H1 (cell line): Measurements from ENCODE around the gene GOLGA6B. TPM values are rescaled to one million over a fixed set of nuclear protein-coding genes. Genes with fewer than 3 reads are reported as not detected.
"Not testable (repeated sequence)": the region's sequence is repeated elsewhere in the genome, so short reads cannot be mapped to it uniquely, and the experiment has no call there.

Source experiments
- CTCF ChIA-PET: fragments of 300-600 bp; sonication (Branson Sonifier 250); formaldehyde crosslinking; loops from one replicate; lab custom pipeline; 2021; ENCODE audit not compliant: partially characterized antibody; lab: Charles Lee
- POLR2A ChIA-PET: fragments of 300-600 bp; sonication (Branson Sonifier 250); formaldehyde crosslinking; loops from one replicate; lab custom pipeline; 2021; ENCODE audit warnings: inconsistent platforms; ENCODE audit not compliant: partially characterized antibody; lab: Charles Lee
- DNase-seq, 2 experiments: peaks; one replicate each; pipeline versions ENCODE4 v3.0.0 to v3.0.0-alpha.2; 2010 to 2022; ENCODE audit warnings: low spot score in 2 of 2, low read depth in 1 of 2, mixed read lengths in 1 of 2
- FAIRE-seq: peaks from 2 replicates; lab custom pipeline; 2011; peaks lifted over from hg19 to GRCh38; lab: Jason Lieb, UNC
- H2AFZ ChIP-seq: 2 replicates; pipeline ENCODE4 v1.8.1; 2012; ENCODE audit warnings: low read length, inconsistent platforms
- H2AK5ac ChIP-seq: 2 replicates; pipeline ENCODE4 v1.6.1; 2013; ENCODE audit warnings: low read depth, low read length
- H2BK120ac ChIP-seq: replicated peaks from 2 replicates; pipeline ENCODE3; 2013; ENCODE audit warnings: low read depth, low read length, inconsistent platforms
- H2BK12ac ChIP-seq: 2 replicates; pipeline ENCODE4 v1.6.1; 2013; ENCODE audit warnings: low read depth, low read length
- H2BK15ac ChIP-seq: 2 replicates; pipeline ENCODE4 v1.6.1; 2013; ENCODE audit warnings: low read length
- H2BK20ac ChIP-seq: 2 replicates; pipeline ENCODE4 v1.6.1; 2013; ENCODE audit warnings: low read length
- H2BK5ac ChIP-seq: 2 replicates; pipeline ENCODE4 v1.6.1; 2013; ENCODE audit warnings: low read depth, low read length
- H3K14ac ChIP-seq: 2 replicates; pipeline ENCODE4 v1.6.1; 2013; ENCODE audit warnings: inconsistent platforms; ENCODE audit not compliant: insufficient read length
- H3K18ac ChIP-seq: 2 replicates; pipeline ENCODE4 v1.6.1; 2013; ENCODE audit warnings: low read length; ENCODE audit errors: extremely low read depth
- H3K23ac ChIP-seq: 2 replicates; pipeline ENCODE4 v1.6.1; 2013; ENCODE audit warnings: inconsistent platforms; ENCODE audit not compliant: insufficient read length
- H3K23me2 ChIP-seq: 2 replicates; pipeline ENCODE4 v1.6.1; 2013; ENCODE audit warnings: low read depth, low read length
- H3K27ac ChIP-seq: 2 replicates; pipeline ENCODE4 v1.6.1; 2011; ENCODE audit warnings: low read depth, low read length, inconsistent platforms
- H3K27me3 ChIP-seq, 4 experiments: replicated peaks in 1 of 4; 1 replicate in 1 of 4; 2 replicates in 3 of 4; pipeline versions ENCODE4 v1.6.1 to v1.8.1; 2011 to 2013; ENCODE audit warnings: low read length in 3 of 4, mild to moderate bottlenecking in 3 of 4, inconsistent platforms in 2 of 4, mixed read lengths in 2 of 4, moderate library complexity in 1 of 4; ENCODE audit not compliant: control insufficient read depth in 3 of 4, insufficient read depth in 3 of 4; ENCODE audit errors: extremely low read depth in 1 of 4
- H3K36me3 ChIP-seq, 4 experiments: 2 replicates each; pipeline versions ENCODE4 v1.6.1 to v1.8.1; 2011 to 2013; ENCODE audit warnings: mild to moderate bottlenecking in 4 of 4, low read length in 3 of 4, moderate library complexity in 2 of 4, control low read depth in 1 of 4, inconsistent platforms in 1 of 4; ENCODE audit not compliant: insufficient read depth in 4 of 4, control insufficient read depth in 2 of 4
- H3K4ac ChIP-seq: replicated peaks from 2 replicates; pipeline ENCODE3; 2013; ENCODE audit warnings: low read length, low read depth, mixed read lengths, inconsistent platforms; ENCODE audit not compliant: insufficient read length
- H3K4me1 ChIP-seq, 4 experiments: replicated peaks in 1 of 4; 1 replicate in 1 of 4; 2 replicates in 3 of 4; pipeline versions ENCODE4 v1.6.1 to v1.8.1; 2011 to 2013; ENCODE audit warnings: low read length in 3 of 4, inconsistent platforms in 2 of 4, mixed read lengths in 1 of 4; ENCODE audit not compliant: insufficient read depth in 4 of 4, control insufficient read depth in 3 of 4
- H3K4me2 ChIP-seq, 2 experiments: 2 replicates each; pipeline versions ENCODE4 v1.6.1 to v1.8.1; 2011 to 2013; ENCODE audit warnings: low read depth in 2 of 2, low read length in 2 of 2, control low read depth in 1 of 2, inconsistent platforms in 1 of 2, mild to moderate bottlenecking in 1 of 2; ENCODE audit not compliant: insufficient read depth in 1 of 2
- H3K4me3 ChIP-seq, 4 experiments: fragments of 200-600, 300-600 bp in 1 of 4; sonication (generic), shearing (Covaris generic), sonication (Bioruptor Twin) in 1 of 4; 2 replicates each; pipeline versions ENCODE4 v1.5.1 to v1.8.1; 2011 to 2016; ENCODE audit warnings: low read length in 4 of 4, low read depth in 3 of 4, control low read depth in 2 of 4, inconsistent platforms in 2 of 4, mild to moderate bottlenecking in 2 of 4, mixed read lengths in 1 of 4, moderate library complexity in 1 of 4; ENCODE audit not compliant: insufficient read depth in 2 of 4; ENCODE audit errors: extremely low read depth in 1 of 4
- H3K56ac ChIP-seq: replicated peaks from 2 replicates; pipeline ENCODE3; 2013; ENCODE audit warnings: low read depth, mild to moderate bottlenecking, mixed read lengths, low read length, inconsistent platforms; ENCODE audit not compliant: insufficient read length
- H3K79me1 ChIP-seq: 2 replicates; pipeline ENCODE4 v1.6.1; 2013; ENCODE audit warnings: low read depth, low read length, control low read depth
- H3K79me2 ChIP-seq, 2 experiments: 2 replicates each; pipeline versions ENCODE4 v1.6.1 to v1.8.1; 2012 to 2013; ENCODE audit warnings: low read length in 2 of 2, mild to moderate bottlenecking in 2 of 2, inconsistent platforms in 1 of 2; ENCODE audit not compliant: insufficient read depth in 2 of 2, control insufficient read depth in 1 of 2
- H3K9ac ChIP-seq, 4 experiments: replicated peaks in 1 of 4; 1 replicate in 1 of 4; 2 replicates in 3 of 4; pipeline versions ENCODE4 v1.6.1 to v1.8.1; 2011 to 2013; ENCODE audit warnings: low read depth in 3 of 4, low read length in 3 of 4, control low read depth in 2 of 4, mild to moderate bottlenecking in 2 of 4, moderate library complexity in 2 of 4, inconsistent platforms in 1 of 4; ENCODE audit errors: extremely low read depth in 1 of 4
- H3K9me3 ChIP-seq, 2 experiments: 2 replicates each; pipeline versions ENCODE4 v1.6.1 to v1.8.1; 2012 to 2013; ENCODE audit warnings: mild to moderate bottlenecking in 2 of 2, moderate library complexity in 2 of 2, control low read depth in 1 of 2, inconsistent platforms in 1 of 2, low read depth in 1 of 2, low read length in 1 of 2, mixed read lengths in 1 of 2; ENCODE audit not compliant: insufficient read depth in 2 of 2
- H4K20me1 ChIP-seq, 2 experiments: replicated peaks in 1 of 2; 2 replicates each; pipeline versions ENCODE3 to v1.8.1; 2011 to 2013; ENCODE audit warnings: inconsistent platforms in 2 of 2, low read length in 2 of 2, mild to moderate bottlenecking in 1 of 2; ENCODE audit not compliant: insufficient read depth in 2 of 2, control insufficient read depth in 1 of 2
- H4K5ac ChIP-seq: 2 replicates; pipeline ENCODE4 v1.6.1; 2013; ENCODE audit warnings: low read length, low read depth, mixed read lengths, inconsistent platforms; ENCODE audit not compliant: insufficient read length
- H4K8ac ChIP-seq: 2 replicates; pipeline ENCODE4 v1.8.0; 2013; ENCODE audit warnings: mild to moderate bottlenecking, moderate library complexity, low read length, inconsistent platforms; ENCODE audit not compliant: insufficient read depth; ENCODE audit errors: extremely low read depth
- H4K91ac ChIP-seq: replicated peaks from 2 replicates; pipeline ENCODE3; 2013; ENCODE audit warnings: low read length, mixed read lengths, inconsistent platforms; ENCODE audit not compliant: insufficient read length
- CTCF ChIP-seq, 3 experiments: IDR thresholded peaks; 1 replicate in 2 of 3; 2 replicates in 1 of 3; pipeline versions ENCODE4 v1.5.1 to v1.6.1; 2011; ENCODE audit warnings: low read length in 3 of 3, mild to moderate bottlenecking in 3 of 3, inconsistent platforms in 2 of 3, low read depth in 1 of 3, moderate library complexity in 1 of 3; ENCODE audit not compliant: insufficient read depth in 1 of 3; ENCODE audit errors: control extremely low read depth in 1 of 3
- WGBS, 2 experiments: shearing (Covaris generic) in 1 of 2; methylation state at CpG; one replicate each; pipeline versions ENCODE4 v1.1.6 to v1.1.7; 2013 to 2015; ENCODE audit warnings: low lambda C conversion rate in 2 of 2, mixed read lengths in 2 of 2, inconsistent platforms in 1 of 2, low coverage in 1 of 2, missing lambda C conversion rate in 1 of 2; ENCODE audit not compliant: insufficient replicate concordance in 2 of 2, insufficient coverage in 1 of 2, insufficient read length in 1 of 2; ENCODE audit errors: extremely low coverage in 1 of 2, missing lambda C conversion rate in 1 of 2; 5-methylcytosine and 5-hydroxymethylcytosine counted together
- polyA plus RNA-seq, 7 experiments: library from polyadenylated mRNA; depleted of rRNA in 3 of 7; stranded (reverse) in 5 of 7; unstranded in 2 of 7; fragments of >200 nt in 5 of 7; fragments of 200-250 nt in 2 of 7; gene quantifications; 1 replicate in 5 of 7; 2 replicates in 1 of 7; 4 replicates in 1 of 7; pipeline versions ENCODE4 v1.2.1 to v1.2.3, GENCODE V29; 2011 to 2013; ENCODE audit warnings: missing spikeins in 2 of 7, mixed read lengths in 2 of 7
- total RNA-seq: library from RNA; stranded (reverse); fragmentation: NEBNext Ultra II Directional; extraction: Animal tissue kit (Norgen Biotek cat#: 25700); gene quantifications from 2 replicates; pipeline ENCODE4 v1.2.1, GENCODE V29; 2021

The GOLGA6B gene
- total and polyA plus RNA-seq, 2 of the 8 experiments (the other 6 are each of a cell fraction or from before 2014, with no cell fraction given): 0.09 TPM; not detected in 1

- H3K36me3 ChIP-seq, H3K18ac ChIP-seq, H3K56ac ChIP-seq, POLR2A ChIA-PET, H3K79me2 ChIP-seq, H3K9ac ChIP-seq, H3K4me1 ChIP-seq, H4K20me1 ChIP-seq, H4K91ac ChIP-seq, H2BK15ac ChIP-seq, H4K5ac ChIP-seq, H3K23ac ChIP-seq, H3K4me2 ChIP-seq, H2BK5ac ChIP-seq, H2BK12ac ChIP-seq, H3K27me3 ChIP-seq, FAIRE-seq, H3K4me3 ChIP-seq, H2AFZ ChIP-seq, H3K4ac ChIP-seq, H2BK120ac ChIP-seq, H3K27ac ChIP-seq, H2AK5ac ChIP-seq, CTCF ChIA-PET, H3K14ac ChIP-seq, H2BK20ac ChIP-seq, H3K9me3 ChIP-seq, H3K79me1 ChIP-seq, H4K8ac ChIP-seq, H3K23me2 ChIP-seq: not testable (repeated sequence)
- TF ChIP-seq CTCF (IDR thresholded peaks at IDR 0.05; ENCODE audit: control extremely low read depth in 1 of 3, insufficient read depth in 1 of 3, low read depth in 1 of 3, low read length in 3 of 3): peak in 1 of 3 experiments; percentile 11; a peak in 1 of 4 replicates
- DNase-seq: peak in 1 of 2 experiments; percentile 71
- WGBS, 2 experiments: 71% methylated on average over 4 of the region's 8 CpGs; no CpG with 5 or more reads in 1 of the 2 experiments
Observed at GRCh38 chr15:72663931-72664330, 9.4 kb downstream of the GOLGA6B start.
